Measurements from ENCODE around the gene NXPE2. TPM values are rescaled to one million over a fixed set of nuclear protein-coding genes. Genes with fewer than 3 reads are reported as not detected.

Gene NXPE2
- polyA plus RNA-seq, 3 donors, result 0.31 to 0.47 (median 0.37) TPM

- DNase-seq (ENCODE audit: low read depth in 3 of 3, low spot score in 2 of 3), result peak in 1 of 3 donors; percentile 15
Measured at GRCh38 chr11:114738954-114739353, 60.6 kb downstream of the NXPE2 start.

DNA sequence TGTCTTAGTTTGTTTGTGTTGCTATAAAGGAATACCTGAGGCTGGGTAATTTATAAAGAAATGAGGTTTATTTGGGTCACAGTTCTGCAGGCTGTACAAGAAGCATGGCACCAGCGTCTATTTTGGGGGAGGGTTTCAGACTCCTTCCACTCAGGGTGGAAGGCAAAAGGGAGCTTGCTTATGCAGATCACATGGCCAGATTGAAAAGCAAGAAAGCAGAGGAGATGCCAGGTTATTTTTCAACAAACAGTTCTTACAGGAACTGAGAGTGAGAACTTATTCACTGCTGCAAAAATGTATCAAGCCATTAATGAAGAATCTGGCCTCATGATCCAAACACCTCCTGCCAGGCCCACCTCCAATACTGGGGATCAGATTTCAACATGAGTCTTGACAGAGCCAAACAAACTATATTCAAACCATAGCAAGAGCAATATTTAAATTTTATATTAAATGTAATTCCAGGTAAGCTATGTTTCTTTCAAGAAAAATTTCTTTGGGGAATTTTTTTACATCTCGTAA lies 66.9 kb downstream of the NXPE2 start:
- DNase-seq (ENCODE audit: low read depth in 3 of 3, low spot score in 2 of 3), result no peak

GRCh38 chr11:114746013-114746412 lies 67.7 kb downstream of the NXPE2 start:
- DNase-seq (ENCODE audit: low read depth in 3 of 3, low spot score in 2 of 3), result no peak

Other genes with a start within 250 kb of the NXPE2 start
- 100 to 1,000 TPM; 107 to 113 (median 109) TPM for gene REXO2, start 239.1 kb upstream of the NXPE2 start, polyA plus RNA-seq (ENCODE audit: insufficient read length in 3 of 3)
- gene NXPE1, start 118.6 kb upstream of the NXPE2 start, polyA plus RNA-seq (ENCODE audit: insufficient read length in 3 of 3), result under 1 TPM in 1 of 3 donors, not detected in 2; 0.06 TPM
- gene NXPE4, start 82.7 kb upstream of the NXPE2 start, polyA plus RNA-seq (ENCODE audit: insufficient read length in 3 of 3), result not detected

Measured in right renal cortex interstitium (tissue), 3 donors.